ENCODE measurements around the gene THRA. TPM values are rescaled to one million over a fixed set of nuclear protein-coding genes. Genes with fewer than 3 reads are reported as not detected.
A peak's percentile ranks its signal among the peaks of the same experiment; 100 is the strongest.

Gene THRA
- polyA plus RNA-seq, 1 donor (not counting 4 experiments of a cell fraction or from before 2014, with no cell fraction given), result 4.5 TPM

DNA sequence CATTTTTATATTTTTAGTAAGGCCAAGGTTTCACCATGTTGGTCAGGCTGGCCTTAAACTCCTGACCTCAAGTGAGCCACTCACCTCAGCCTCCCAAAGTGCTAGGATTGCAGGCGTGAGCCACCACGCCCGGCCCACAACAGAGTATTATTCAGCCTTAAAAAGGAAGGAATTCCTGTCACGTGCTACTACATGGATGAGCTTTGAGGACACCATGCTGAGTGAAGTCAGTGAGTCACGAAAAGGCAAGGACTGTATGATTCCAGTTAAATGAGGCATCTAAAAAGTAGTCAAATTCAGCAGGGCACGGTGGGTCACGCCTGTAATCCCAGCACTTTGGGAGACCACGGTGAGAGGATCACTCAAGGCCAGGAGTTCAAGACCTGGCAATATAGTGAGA lies 37.9 kb upstream of the THRA start:
- H3K79me2 ChIP-seq (ENCODE audit: control insufficient read depth, insufficient read depth, low read length), result peaks cover 2% of the 10 kb centered on the region
- H3K4me1 ChIP-seq (ENCODE audit: control insufficient read depth, extremely low read depth, insufficient read depth, low read length), result peaks cover 61% of the 10 kb centered on the region
- no peak for TF ChIP-seq EZH2 (IDR thresholded peaks at IDR 0.05; ENCODE audit: low read length)
- TF ChIP-seq, protein P1, sequence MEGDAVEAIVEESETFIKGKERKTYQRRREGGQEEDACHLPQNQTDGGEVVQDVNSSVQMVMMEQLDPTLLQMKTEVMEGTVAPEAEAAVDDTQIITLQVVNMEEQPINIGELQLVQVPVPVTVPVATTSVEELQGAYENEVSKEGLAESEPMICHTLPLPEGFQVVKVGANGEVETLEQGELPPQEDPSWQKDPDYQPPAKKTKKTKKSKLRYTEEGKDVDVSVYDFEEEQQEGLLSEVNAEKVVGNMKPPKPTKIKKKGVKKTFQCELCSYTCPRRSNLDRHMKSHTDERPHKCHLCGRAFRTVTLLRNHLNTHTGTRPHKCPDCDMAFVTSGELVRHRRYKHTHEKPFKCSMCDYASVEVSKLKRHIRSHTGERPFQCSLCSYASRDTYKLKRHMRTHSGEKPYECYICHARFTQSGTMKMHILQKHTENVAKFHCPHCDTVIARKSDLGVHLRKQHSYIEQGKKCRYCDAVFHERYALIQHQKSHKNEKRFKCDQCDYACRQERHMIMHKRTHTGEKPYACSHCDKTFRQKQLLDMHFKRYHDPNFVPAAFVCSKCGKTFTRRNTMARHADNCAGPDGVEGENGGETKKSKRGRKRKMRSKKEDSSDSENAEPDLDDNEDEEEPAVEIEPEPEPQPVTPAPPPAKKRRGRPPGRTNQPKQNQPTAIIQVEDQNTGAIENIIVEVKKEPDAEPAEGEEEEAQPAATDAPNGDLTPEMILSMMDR (optimal IDR thresholded peaks at IDR 0.05 in 1 of 3, IDR thresholded peaks at IDR 0.05 in 1 of 3, conservative IDR thresholded peaks at IDR 0.05 in 1 of 3; ENCODE audit: extremely low read depth in 1 of 3, insufficient read depth in 2 of 3, low read length in 3 of 3), result no peak
- H3K4me2 ChIP-seq (ENCODE audit: control insufficient read depth, extremely low read depth, insufficient read depth, low read depth, low read length), result peak overlapping the region; percentile 3
- H2AFZ ChIP-seq (ENCODE audit: control insufficient read depth, low read length), result no peak overlapping the region
- no peak overlapping the region for H3K4me3 ChIP-seq (ENCODE audit: control insufficient read depth in 2 of 3, extremely low read depth in 1 of 3, insufficient read depth in 2 of 3, low read depth in 1 of 3, low read length in 3 of 3)
- no peaks in the 10 kb centered on the region for H4K20me1 ChIP-seq (ENCODE audit: control insufficient read depth, extremely low read depth, insufficient read depth, low read length)
- peak; percentile 62 for FAIRE-seq
- dilution Hi-C loops (cut with MboI; ENCODE audit: extremely low pct_ligation_motif_present, low sequenced_read_pairs), result no loop called here
- H3K9me1 ChIP-seq (ENCODE audit: control insufficient read depth, extremely low read depth, insufficient read depth, low read length), result peaks cover 2% of the 10 kb centered on the region
- DNase-seq (ENCODE audit: low read depth, low spot score), result peak; percentile 85
- peak overlapping the region; percentile 74 for H3K27ac ChIP-seq (ENCODE audit: control insufficient read depth, insufficient read depth, low read length)
- H3K9ac ChIP-seq (ENCODE audit: control insufficient read depth, extremely low read depth, insufficient read depth, low read length), result peak overlapping the region; percentile 2
- no peaks in the 10 kb centered on the region for H3K27me3 ChIP-seq (ENCODE audit: control insufficient read depth, extremely low read depth, insufficient read depth, low read length)
- peaks cover 10 to 57% of the 10 kb centered on the region in 2 experiments for H3K36me3 ChIP-seq (ENCODE audit: control insufficient read depth in 2 of 2, extremely low read depth in 1 of 2, insufficient read depth in 2 of 2, low read length in 2 of 2)
- H3K9me3 ChIP-seq (ENCODE audit: control insufficient read depth, low read depth, low read length), result no peaks in the 10 kb centered on the region

GRCh38 chr17:40025559-40025958 lies 37.2 kb upstream of the THRA start:
- no peak for DNase-seq (ENCODE audit: low read depth, low spot score)
- Histone ChIP-seq H3K9me3 (ENCODE audit: control insufficient read depth, low read depth, low read length) (no peaks in the 10 kb centered on the region), H3K36me3 (ENCODE audit: control insufficient read depth in 2 of 2, extremely low read depth in 1 of 2, insufficient read depth in 2 of 2, low read length in 2 of 2) (peaks cover 10 to 52% of the 10 kb centered on the region in 2 experiments), H3K4me2 (ENCODE audit: control insufficient read depth, extremely low read depth, insufficient read depth, low read depth, low read length) (peak overlapping the region; percentile 58), H3K79me2 (ENCODE audit: control insufficient read depth, insufficient read depth, low read length) (no peaks in the 10 kb centered on the region), H4K20me1 (ENCODE audit: control insufficient read depth, extremely low read depth, insufficient read depth, low read length) (no peaks in the 10 kb centered on the region), H3K4me3 (ENCODE audit: control insufficient read depth in 2 of 3, extremely low read depth in 1 of 3, insufficient read depth in 2 of 3, low read depth in 1 of 3, low read length in 3 of 3) (no peak overlapping the region), H3K9me1 (ENCODE audit: control insufficient read depth, extremely low read depth, insufficient read depth, low read length) (peaks cover 2% of the 10 kb centered on the region), H2AFZ (ENCODE audit: control insufficient read depth, low read length) (no peak overlapping the region), H3K9ac (ENCODE audit: control insufficient read depth, extremely low read depth, insufficient read depth, low read length) (peak overlapping the region; percentile 38), H3K27ac (ENCODE audit: control insufficient read depth, insufficient read depth, low read length) (peak overlapping the region; percentile 74), H3K4me1 (ENCODE audit: control insufficient read depth, extremely low read depth, insufficient read depth, low read length) (peaks cover 62% of the 10 kb centered on the region), H3K27me3 (ENCODE audit: control insufficient read depth, extremely low read depth, insufficient read depth, low read length) (no peaks in the 10 kb centered on the region)
- dilution Hi-C loops (cut with MboI; ENCODE audit: extremely low pct_ligation_motif_present, low sequenced_read_pairs), result no loop called here
- TF ChIP-seq, protein P1 (optimal IDR thresholded peaks at IDR 0.05 in 1 of 3, IDR thresholded peaks at IDR 0.05 in 1 of 3, conservative IDR thresholded peaks at IDR 0.05 in 1 of 3; ENCODE audit: extremely low read depth in 1 of 3, insufficient read depth in 2 of 3, low read length in 3 of 3), result no peak
- no peak for TF ChIP-seq EZH2 (IDR thresholded peaks at IDR 0.05; ENCODE audit: low read length)
- no peak for FAIRE-seq
